Upper lobe of left lung (tissue), 6 donors: ENCODE measurements around the gene SETBP1. TPM values are rescaled to one million over a fixed set of nuclear protein-coding genes. Genes with fewer than 3 reads are reported as not detected.

Source experiments
- ATAC-seq, 2 donors: fragments of 200-7000 bp; cut with Tn5 transposase; one replicate each; pipeline ENCODE4 v1.9.1; 2022; ENCODE audit warnings: mild to moderate bottlenecking in 2 of 2, moderate library complexity in 2 of 2; ENCODE audit not compliant: low FRiP score in 2 of 2
- DNase-seq, 2 donors: peaks; one replicate each; pipeline ENCODE4 v3.0.0-alpha.2; 2019 to 2020
- H3K27ac ChIP-seq, 4 donors: fragments of 200-600 bp; sonication (generic); one replicate each; pipeline ENCODE4 v1.5.1; 2016 to 2019
- H3K27me3 ChIP-seq, 4 donors: fragments of 200-600 bp; sonication (generic); one replicate each; pipeline ENCODE4 v1.5.1; 2017 to 2019
- H3K36me3 ChIP-seq, 4 donors: fragments of 200-600 bp; sonication (generic); one replicate each; pipeline ENCODE4 v1.5.1; 2016 to 2019
- H3K4me1 ChIP-seq, 4 donors: fragments of 200-600 bp; sonication (generic); one replicate each; pipeline ENCODE4 v1.5.1; 2018 to 2019
- H3K4me3 ChIP-seq, 4 donors: fragments of 200-600 bp; sonication (generic); one replicate each; pipeline ENCODE4 v1.5.1; 2017 to 2019; ENCODE audit warnings: mild to moderate bottlenecking in 2 of 4, moderate library complexity in 1 of 4
- H3K9me3 ChIP-seq, 4 donors: fragments of 200-600 bp; sonication (generic); one replicate each; pipeline ENCODE4 v1.5.1; 2018 to 2019
- EP300 ChIP-seq, 4 donors: sonication (generic); formaldehyde crosslinking; IDR thresholded peaks; one replicate each; pipeline ENCODE4 v1.5.1; 2017; ENCODE audit warnings: antibody characterized with exemption in 4 of 4, control low read depth in 2 of 4
- POLR2A ChIP-seq, 4 donors: fragments of 450-650 bp; IDR thresholded peaks; one replicate each; pipeline ENCODE4 v1.5.1; 2016 to 2017; ENCODE audit warnings: antibody characterized with exemption in 4 of 4, mild to moderate bottlenecking in 2 of 4
- POLR2AphosphoS5 ChIP-seq, 2 donors: sonication (generic); formaldehyde crosslinking; IDR thresholded peaks; one replicate each; pipeline ENCODE4 v1.5.1; 2017; ENCODE audit warnings: antibody characterized with exemption in 2 of 2
- WGBS, 2 donors: methylation state at CpG; one replicate each; pipeline ENCODE4 v1.1.5; 2017 to 2018; 5-methylcytosine and 5-hydroxymethylcytosine counted together
- total RNA-seq, 6 donors: library from RNA; depleted of rRNA in 4 of 6; stranded (reverse); fragments of >200 nt in 4 of 6; gene quantifications; one replicate each; pipeline versions ENCODE4 v1.1.0 to v1.2.1, GENCODE V29; 2016 to 2021
- TF ChIP-seq, protein P1 (sequence below), 6 experiments: fragments of 450-650 bp in 4 of 6; fragments of 200-600 bp in 2 of 6; sonication (generic) in 2 of 6; IDR thresholded peaks; one replicate each; pipeline ENCODE4 v1.5.1; 2016 to 2019; ENCODE audit warnings: antibody characterized with exemption in 6 of 6
- donor health status: DM: no; HTN: no; CAD: no; lungs with moderate emphysema.
- donor health status: DM: no; HTN: yes; CAD: no; lungs with severe emphysema.

SETBP1 gene
- total RNA-seq, 6 donors from 2014 or later: 11.7 to 38.8 (median 16.6) TPM

DNA sequence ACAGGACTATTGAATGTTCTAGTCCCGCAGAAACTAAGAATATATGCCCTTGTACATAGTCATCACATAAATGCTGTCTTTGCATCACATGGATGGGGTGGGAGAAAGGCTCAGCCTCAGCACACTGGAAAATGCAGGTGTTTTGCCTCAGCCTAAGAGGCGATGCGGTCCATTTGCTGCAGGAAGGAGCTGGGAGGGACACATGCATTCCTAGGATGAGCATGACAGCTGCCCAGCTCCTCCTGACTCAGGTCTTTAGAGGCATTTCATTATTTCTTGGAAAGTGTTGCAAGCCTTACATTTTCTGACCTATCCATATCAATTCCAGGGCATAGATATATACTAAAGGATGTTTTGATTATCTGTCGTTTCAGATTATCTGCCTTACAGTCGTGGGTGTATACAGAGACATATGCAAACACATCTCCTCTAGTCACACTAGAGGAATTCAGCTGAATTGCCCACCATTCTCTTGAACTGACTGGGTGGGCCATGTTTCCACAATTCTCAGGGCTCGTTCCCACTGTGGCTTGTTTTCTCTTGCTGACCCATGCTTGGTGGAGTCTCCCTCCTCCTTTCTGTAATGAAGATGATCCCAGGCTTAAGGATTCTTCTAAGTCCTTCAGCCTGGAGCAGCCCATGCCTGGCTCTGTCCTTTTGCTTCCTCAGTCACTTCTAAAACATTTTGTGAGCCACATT, 156.9 kb downstream of the SETBP1 start:
- ATAC-seq (no peak), DNase-seq (no peak)
- H3K9me3 ChIP-seq: no peaks in the 10 kb centered on the region
- TF ChIP-seq EP300 (IDR thresholded peaks at IDR 0.05) (no peak), POLR2A (IDR thresholded peaks at IDR 0.05) (no peak), POLR2AphosphoS5 (IDR thresholded peaks at IDR 0.05) (no peak)
- TF ChIP-seq, protein P1, sequence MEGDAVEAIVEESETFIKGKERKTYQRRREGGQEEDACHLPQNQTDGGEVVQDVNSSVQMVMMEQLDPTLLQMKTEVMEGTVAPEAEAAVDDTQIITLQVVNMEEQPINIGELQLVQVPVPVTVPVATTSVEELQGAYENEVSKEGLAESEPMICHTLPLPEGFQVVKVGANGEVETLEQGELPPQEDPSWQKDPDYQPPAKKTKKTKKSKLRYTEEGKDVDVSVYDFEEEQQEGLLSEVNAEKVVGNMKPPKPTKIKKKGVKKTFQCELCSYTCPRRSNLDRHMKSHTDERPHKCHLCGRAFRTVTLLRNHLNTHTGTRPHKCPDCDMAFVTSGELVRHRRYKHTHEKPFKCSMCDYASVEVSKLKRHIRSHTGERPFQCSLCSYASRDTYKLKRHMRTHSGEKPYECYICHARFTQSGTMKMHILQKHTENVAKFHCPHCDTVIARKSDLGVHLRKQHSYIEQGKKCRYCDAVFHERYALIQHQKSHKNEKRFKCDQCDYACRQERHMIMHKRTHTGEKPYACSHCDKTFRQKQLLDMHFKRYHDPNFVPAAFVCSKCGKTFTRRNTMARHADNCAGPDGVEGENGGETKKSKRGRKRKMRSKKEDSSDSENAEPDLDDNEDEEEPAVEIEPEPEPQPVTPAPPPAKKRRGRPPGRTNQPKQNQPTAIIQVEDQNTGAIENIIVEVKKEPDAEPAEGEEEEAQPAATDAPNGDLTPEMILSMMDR (IDR thresholded peaks at IDR 0.05): no peak
- WGBS, 2 donors: 83 to 90% methylated on average over 6 of the region's 6 CpGs
- no peak overlapping the region for H3K27ac ChIP-seq
- H3K36me3 ChIP-seq: no peaks in the 10 kb centered on the region
- H3K4me1 ChIP-seq: peaks cover 15 to 18% (median 17%) of the 10 kb centered on the region in 4 donors
- no peaks in the 10 kb centered on the region for H3K27me3 ChIP-seq
- no peak overlapping the region for H3K4me3 ChIP-seq

GRCh38 chr18:44838971-44839666, 158.4 kb downstream of the SETBP1 start:
- peak overlapping the region in 3 of 4 donors; percentile 6 to 65 (median 36) for H3K27ac ChIP-seq
- WGBS, 2 donors: 29 to 45% methylated on average over 7 to 8 of the region's 8 CpGs
- no peaks in the 10 kb centered on the region for H3K27me3 ChIP-seq
- H3K4me1 ChIP-seq: peaks cover 15 to 18% (median 17%) of the 10 kb centered on the region in 4 donors
- no peak overlapping the region for H3K4me3 ChIP-seq
- ATAC-seq: peak; percentile 50 to 87
- no peaks in the 10 kb centered on the region for H3K9me3 ChIP-seq
- peak in 1 of 2 donors; percentile 81 for DNase-seq
- H3K36me3 ChIP-seq: no peaks in the 10 kb centered on the region
- TF ChIP-seq EP300 (IDR thresholded peaks at IDR 0.05) (no peak), POLR2AphosphoS5 (IDR thresholded peaks at IDR 0.05) (peak in 1 of 2 donors; percentile 42)

DNA sequence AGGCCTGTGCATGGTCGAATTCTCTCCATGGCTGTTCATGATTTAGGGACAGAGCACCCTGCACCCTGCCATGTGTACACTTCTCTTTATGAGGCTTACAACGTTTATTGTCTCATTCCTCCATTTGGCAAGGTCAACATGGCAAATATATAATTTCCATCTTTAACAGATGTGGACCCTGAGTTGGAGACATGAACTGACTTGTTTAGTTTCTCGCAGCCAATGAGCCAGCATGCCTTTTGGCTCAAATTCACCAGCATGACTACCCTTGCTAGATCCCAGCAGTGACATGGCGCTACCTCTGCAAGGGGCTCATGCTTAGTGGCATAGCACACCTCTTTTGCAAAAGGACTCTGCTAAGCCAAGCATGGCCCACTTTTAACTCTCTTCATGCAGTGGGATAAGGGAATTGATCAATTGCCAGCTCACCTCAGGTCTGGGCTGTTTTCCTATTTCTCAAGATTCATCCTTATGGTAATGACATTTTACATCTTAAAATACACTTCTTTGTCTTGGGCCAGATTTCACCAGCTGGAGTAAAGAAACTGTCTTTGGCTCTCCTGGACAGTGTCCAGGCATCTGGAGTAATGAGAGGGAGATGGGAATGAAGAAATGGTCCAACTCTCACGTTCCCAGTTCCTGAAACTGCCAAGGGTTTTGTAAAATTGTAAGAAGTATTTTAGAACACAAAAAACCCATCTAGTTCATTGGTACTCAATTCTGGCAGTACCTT, 159.5 kb downstream of the SETBP1 start:
- Histone ChIP-seq H3K27ac (no peak overlapping the region), H3K36me3 (no peaks in the 10 kb centered on the region), H3K27me3 (no peaks in the 10 kb centered on the region), H3K4me1 (peaks cover 17 to 22% (median 19%) of the 10 kb centered on the region in 4 donors), H3K9me3 (no peaks in the 10 kb centered on the region), H3K4me3 (no peak overlapping the region)
- TF ChIP-seq, protein P1 (IDR thresholded peaks at IDR 0.05): no peak
- TF ChIP-seq EP300 (IDR thresholded peaks at IDR 0.05) (no peak), POLR2AphosphoS5 (IDR thresholded peaks at IDR 0.05) (no peak), POLR2A (IDR thresholded peaks at IDR 0.05) (no peak)
- no peak for DNase-seq
- ATAC-seq: no peak
- 70 to 78% methylated on average over 5 of the region's 5 CpGs for WGBS, 2 donors

- no peak for ATAC-seq
- 96 to 98% methylated on average over 4 of the region's 4 CpGs for WGBS, 2 donors
Observed at GRCh38 chr18:44841221-44841620, 160.5 kb downstream of the SETBP1 start.

More at GRCh38 chr18:44841221-44841620, 160.5 kb downstream of the SETBP1 start:
- no peak for DNase-seq
- Histone ChIP-seq H3K4me1 (peaks cover 12 to 22% (median 19%) of the 10 kb centered on the region in 4 donors), H3K27me3 (no peaks in the 10 kb centered on the region), H3K4me3 (no peak overlapping the region), H3K27ac (no peak overlapping the region), H3K9me3 (no peaks in the 10 kb centered on the region), H3K36me3 (no peaks in the 10 kb centered on the region)
- TF ChIP-seq POLR2A (IDR thresholded peaks at IDR 0.05) (no peak), EP300 (IDR thresholded peaks at IDR 0.05) (no peak), POLR2AphosphoS5 (IDR thresholded peaks at IDR 0.05) (no peak)
- TF ChIP-seq, protein P1 (IDR thresholded peaks at IDR 0.05): no peak
